Choroid plexus epithelial cell (primary cell): ENCODE results near the gene PHACTR2.
"Not testable (repeated sequence)": the region's sequence is repeated elsewhere in the genome, so short reads cannot be mapped to it uniquely, and the experiment has no call there.

ENCODE experiments used
- DNase-seq: peaks from one replicate; pipeline ENCODE4 v3.0.0-alpha.2; 2010; ENCODE audit warnings: low read depth
- H3K4me3 ChIP-seq: 2 replicates; pipeline ENCODE4 v1.5.1; 2011; ENCODE audit warnings: low read depth, mild to moderate bottlenecking, control low read depth, low read length, moderate library complexity
- CTCF ChIP-seq: conservative IDR thresholded peaks from 2 replicates; pipeline ENCODE4 v1.5.1; 2011; ENCODE audit warnings: low read depth, mild to moderate bottlenecking, control low read depth, inconsistent platforms, low read length, moderate library complexity

PHACTR2 gene

GRCh38 chr6:143859891-143860660 lies 182.3 kb downstream of the PHACTR2 start:
- no peak for TF ChIP-seq CTCF
- no peak for DNase-seq

GRCh38 chr6:143863771-143864170 lies 186.0 kb downstream of the PHACTR2 start:
- no peak overlapping the region for H3K4me3 ChIP-seq
- DNase-seq: no peak
- TF ChIP-seq CTCF: no peak

More at GRCh38 chr6:143859891-143860660, 182.3 kb downstream of the PHACTR2 start:
- H3K4me3 ChIP-seq: no peak overlapping the region

GRCh38 chr6:143864234-143864633 lies 186.5 kb downstream of the PHACTR2 start, which contains the start of gene ZC2HC1B:
TSS of gene ZC2HC1B (plus strand) at chr6:143864474. CDS start at chr6:143864540, 66 bp downstream.
- TF ChIP-seq CTCF: no peak
- H3K4me3 ChIP-seq: no peak within 1 kb of the TSS
- no peak for DNase-seq

- H3K4me3 ChIP-seq: no peak overlapping the region
- no peak for DNase-seq
- no peak for TF ChIP-seq CTCF
Measured at GRCh38 chr6:143867236-143867635, 189.5 kb downstream of the PHACTR2 start.

GRCh38 chr6:143868808-143869207 lies 191.0 kb downstream of the PHACTR2 start:
- not testable (repeated sequence) for H3K4me3 ChIP-seq, DNase-seq

- not testable (repeated sequence) for DNase-seq, H3K4me3 ChIP-seq
Measured at GRCh38 chr6:143871202-143871730, 193.5 kb downstream of the PHACTR2 start.

- H3K4me3 ChIP-seq: no peak overlapping the region
- TF ChIP-seq CTCF: no peak
- DNase-seq: peak; percentile 44
Measured at GRCh38 chr6:143872201-143872600, 194.4 kb downstream of the PHACTR2 start.

GRCh38 chr6:143873600-143873999 lies 195.8 kb downstream of the PHACTR2 start:
- DNase-seq, H3K4me3 ChIP-seq: not testable (repeated sequence)

- not testable (repeated sequence) for H3K4me3 ChIP-seq, DNase-seq
Measured at GRCh38 chr6:143874503-143874902, 196.7 kb downstream of the PHACTR2 start.
